A673 (cell line): ENCODE results near the gene CDHR1.

Experiments used
- CTCF ChIP-seq: fragments of 300-800, 200-600 bp; sonication (generic); conservative IDR thresholded peaks from 2 replicates; pipeline ENCODE4 v1.5.1; 2017; ENCODE audit warnings: low read depth, mild to moderate bottlenecking, antibody characterized with exemption, low read length, moderate library complexity, mixed read lengths
- EZH2 ChIP-seq: fragments of 200-600 bp; sonication (generic); IDR thresholded peaks from 2 replicates; pipeline ENCODE4 v1.6.1; 2017; ENCODE audit warnings: borderline replicate concordance, low read depth, mild to moderate bottlenecking, mixed read lengths, antibody characterized with exemption, low read length; ENCODE audit not compliant: poor library complexity, severe bottlenecking

DNA sequence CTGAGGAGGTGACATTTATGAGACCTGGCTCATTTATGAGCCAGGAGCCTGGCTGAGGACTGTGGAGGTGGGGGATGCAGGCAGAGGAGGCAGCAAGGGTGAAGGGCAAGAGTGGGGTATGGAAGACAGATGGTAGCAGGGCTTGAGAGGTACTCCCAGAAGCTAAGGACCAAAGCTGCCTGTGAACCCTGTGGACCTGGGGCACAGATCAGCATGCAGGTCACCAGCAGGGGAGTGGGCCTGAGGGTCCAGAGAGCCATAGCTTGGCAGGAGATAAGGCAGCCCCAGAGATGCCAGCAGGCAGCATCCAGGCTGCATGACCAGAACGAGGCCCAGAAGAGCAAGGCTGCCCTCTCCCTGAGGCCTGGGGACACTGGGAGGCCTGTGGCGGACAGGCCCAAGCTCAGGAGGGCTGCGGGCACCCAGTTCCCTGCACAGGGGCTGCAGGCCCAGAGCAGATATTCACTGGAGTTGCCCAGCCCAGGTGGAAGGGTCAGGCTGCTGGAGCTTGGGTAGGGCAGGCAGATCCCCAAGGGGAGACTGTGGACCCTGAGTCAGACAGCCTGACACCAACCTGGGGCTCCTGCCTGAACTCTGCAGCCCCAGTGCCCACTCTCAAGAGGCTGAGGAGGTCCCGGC is 17.4 kb upstream of the CDHR1 start:
- TF ChIP-seq CTCF: no peak
- no peak for TF ChIP-seq EZH2
